ENCODE measurements around the gene PDE1A.

GRCh38 chr2:182316950-182317349, 109.9 kb downstream of the PDE1A start:
- TF ChIP-seq EZH2phosphoT487 (IDR thresholded peaks at IDR 0.05; ENCODE audit: borderline replicate concordance, low read length) (no peak), CTCF (IDR thresholded peaks at IDR 0.05; ENCODE audit: low read depth, low read length, poor library complexity, severe bottlenecking) (no peak)

All from DOHH2 (cell line).